ENCODE results near the gene WDR82.

- TF ChIP-seq, protein P1, sequence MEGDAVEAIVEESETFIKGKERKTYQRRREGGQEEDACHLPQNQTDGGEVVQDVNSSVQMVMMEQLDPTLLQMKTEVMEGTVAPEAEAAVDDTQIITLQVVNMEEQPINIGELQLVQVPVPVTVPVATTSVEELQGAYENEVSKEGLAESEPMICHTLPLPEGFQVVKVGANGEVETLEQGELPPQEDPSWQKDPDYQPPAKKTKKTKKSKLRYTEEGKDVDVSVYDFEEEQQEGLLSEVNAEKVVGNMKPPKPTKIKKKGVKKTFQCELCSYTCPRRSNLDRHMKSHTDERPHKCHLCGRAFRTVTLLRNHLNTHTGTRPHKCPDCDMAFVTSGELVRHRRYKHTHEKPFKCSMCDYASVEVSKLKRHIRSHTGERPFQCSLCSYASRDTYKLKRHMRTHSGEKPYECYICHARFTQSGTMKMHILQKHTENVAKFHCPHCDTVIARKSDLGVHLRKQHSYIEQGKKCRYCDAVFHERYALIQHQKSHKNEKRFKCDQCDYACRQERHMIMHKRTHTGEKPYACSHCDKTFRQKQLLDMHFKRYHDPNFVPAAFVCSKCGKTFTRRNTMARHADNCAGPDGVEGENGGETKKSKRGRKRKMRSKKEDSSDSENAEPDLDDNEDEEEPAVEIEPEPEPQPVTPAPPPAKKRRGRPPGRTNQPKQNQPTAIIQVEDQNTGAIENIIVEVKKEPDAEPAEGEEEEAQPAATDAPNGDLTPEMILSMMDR (conservative IDR thresholded peaks at IDR 0.05 in 1 of 2, IDR thresholded peaks at IDR 0.05 in 1 of 2; ENCODE audit: low read depth in 1 of 2, low read length in 2 of 2), result no peak
- TF ChIP-seq EZH2 (IDR thresholded peaks at IDR 0.05; ENCODE audit: low read length, missing control alignments), result no peak
Observed at GRCh38 chr3:52280050-52280461, 1.6 kb upstream of the WDR82 start.

All from fibroblast of lung (primary cell).